ENCODE results near the gene EEFSEC. TPM values are rescaled to one million over a fixed set of nuclear protein-coding genes. Genes with fewer than 3 reads are reported as not detected.

EEFSEC gene
- total and polyA plus RNA-seq, 2 of the 8 experiments (the other 6 are each of a cell fraction or from before 2014, with no cell fraction given), result 13.1 to 19.8 TPM

- H4K8ac ChIP-seq (ENCODE audit: extremely low read depth, insufficient read depth, low read length), result no peak overlapping the region
- CTCF ChIA-PET (ENCODE audit: partially characterized antibody), result interaction anchor here (0.7 to 2.4 kb wide), 17 partner anchors 9 to 294 kb away, joined by 3 to 14 read pairs (median 4); no protein-coding TSS in a partner anchor
- H3K4me1 ChIP-seq (replicated peaks in 1 of 4; ENCODE audit: control insufficient read depth in 3 of 4, insufficient read depth in 4 of 4, low read length in 3 of 4), result peaks cover 26 to 68% (median 44%) of the 10 kb centered on the region in 4 experiments
- no peaks in the 10 kb centered on the region for H3K36me3 ChIP-seq (ENCODE audit: control insufficient read depth in 2 of 4, insufficient read depth in 4 of 4, low read length in 3 of 4)
- peaks cover 0 to 12% (median 7%) of the 10 kb centered on the region in 4 experiments; a peak in 3 of 7 replicates for H3K27me3 ChIP-seq (replicated peaks in 1 of 4; ENCODE audit: control insufficient read depth in 3 of 4, extremely low read depth in 1 of 4, insufficient read depth in 3 of 4, low read length in 3 of 4)
- no peaks in the 10 kb centered on the region for H3K79me1 ChIP-seq (ENCODE audit: low read depth, low read length)
- DNase-seq (ENCODE audit: low read depth in 1 of 2, low spot score in 2 of 2), result peak in 1 of 2 experiments; percentile 31
- no peaks in the 10 kb centered on the region for H4K20me1 ChIP-seq (replicated peaks in 1 of 2; ENCODE audit: control insufficient read depth in 1 of 2, insufficient read depth in 2 of 2, low read length in 2 of 2)
- no peak overlapping the region for H3K4me2 ChIP-seq (ENCODE audit: insufficient read depth in 1 of 2, low read depth in 2 of 2, low read length in 2 of 2)
- no peak overlapping the region for H3K56ac ChIP-seq (replicated peaks; ENCODE audit: insufficient read length, low read depth, low read length)
- peak overlapping the region; percentile 70; the same call in 1 of the 2 replicates for H2AK5ac ChIP-seq (ENCODE audit: low read depth, low read length)
- H3K4ac ChIP-seq (replicated peaks; ENCODE audit: insufficient read length, low read depth, low read length), result no peak overlapping the region
- no peak overlapping the region for H3K14ac ChIP-seq (ENCODE audit: insufficient read length)
- POLR2A ChIA-PET (ENCODE audit: partially characterized antibody), result no interaction called here
- H3K9ac ChIP-seq (replicated peaks in 1 of 4; ENCODE audit: extremely low read depth in 1 of 4, low read depth in 3 of 4, low read length in 3 of 4), result no peak overlapping the region
- FAIRE-seq, result no peak
- H3K23ac ChIP-seq (ENCODE audit: insufficient read length), result no peak overlapping the region
- H2BK20ac ChIP-seq (ENCODE audit: low read length), result no peak overlapping the region
- H2BK12ac ChIP-seq (ENCODE audit: low read depth, low read length), result 0 out of 2 replicates have a peak overlapping the region, but pooled peaks have one; percentile 85
- no peak overlapping the region for H3K4me3 ChIP-seq (ENCODE audit: extremely low read depth in 1 of 4, insufficient read depth in 2 of 4, low read depth in 3 of 4, low read length in 4 of 4)
- H3K18ac ChIP-seq (ENCODE audit: extremely low read depth, low read length), result peak overlapping the region; percentile 28; the same call in 1 of the 2 replicates
- 0 out of 2 replicates have a peak overlapping the region, but pooled peaks have one; percentile 88 for H2BK15ac ChIP-seq (ENCODE audit: low read length)
- peak overlapping the region; percentile 38 for H2BK120ac ChIP-seq (replicated peaks; ENCODE audit: low read depth, low read length)
- H2BK5ac ChIP-seq (ENCODE audit: low read depth, low read length), result no peak overlapping the region
- H3K27ac ChIP-seq (ENCODE audit: low read depth, low read length), result no peak overlapping the region
- H4K5ac ChIP-seq (ENCODE audit: insufficient read length, low read depth, low read length), result no peak overlapping the region
- 71% methylated on average over 3 of the region's 3 CpGs; no CpG with 5 or more reads in 1 of the 2 experiments for WGBS, 2 experiments (ENCODE audit: extremely low coverage in 1 of 2, insufficient coverage in 1 of 2, insufficient read length in 1 of 2, insufficient replicate concordance in 2 of 2, low coverage in 1 of 2, low lambda C conversion rate in 2 of 2, missing lambda C conversion rate in 1 of 2)
- no peaks in the 10 kb centered on the region for H3K79me2 ChIP-seq (ENCODE audit: control insufficient read depth in 1 of 2, insufficient read depth in 2 of 2, low read length in 2 of 2)
- H3K9me3 ChIP-seq (ENCODE audit: insufficient read depth in 2 of 2, low read depth in 1 of 2, low read length in 1 of 2), result no peaks in the 10 kb centered on the region
- H4K91ac ChIP-seq (replicated peaks; ENCODE audit: insufficient read length, low read length), result no peak overlapping the region
- no peak overlapping the region for H2AFZ ChIP-seq (ENCODE audit: low read length)
- H3K23me2 ChIP-seq (ENCODE audit: low read depth, low read length), result no peaks in the 10 kb centered on the region
- TF ChIP-seq POU5F1 (IDR thresholded peaks at IDR 0.05; ENCODE audit: low read depth, low read length) (no peak), JUND (IDR thresholded peaks at IDR 0.05; ENCODE audit: low read length) (no peak), POLR2A (IDR thresholded peaks at IDR 0.05; ENCODE audit: control extremely low read depth in 1 of 2, low read depth in 2 of 2, low read length in 2 of 2) (no peak), EP300 (IDR thresholded peaks at IDR 0.05; ENCODE audit: borderline replicate concordance in 1 of 2, low read depth in 2 of 2, low read length in 2 of 2) (no peak), SP4 (IDR thresholded peaks at IDR 0.05; ENCODE audit: low read length) (no peak), USF2 (IDR thresholded peaks at IDR 0.05; ENCODE audit: low read length) (no peak), FOSL1 (IDR thresholded peaks at IDR 0.05; ENCODE audit: insufficient read depth, low read depth, low read length) (no peak), RBBP5 (IDR thresholded peaks at IDR 0.05; ENCODE audit: borderline replicate concordance, low read depth, low read length) (no peak), YY1 (IDR thresholded peaks at IDR 0.05; ENCODE audit: low read depth, low read length) (no peak), SIN3A (conservative IDR thresholded peaks at IDR 0.05 in 1 of 2, IDR thresholded peaks at IDR 0.05 in 1 of 2; ENCODE audit: low read depth in 1 of 2, low read length in 2 of 2) (no peak), CTBP2 (IDR thresholded peaks at IDR 0.05; ENCODE audit: borderline replicate concordance, insufficient read depth, insufficient read length, low read length) (no peak), SIRT6 (IDR thresholded peaks at IDR 0.05; ENCODE audit: low read length) (no peak), MAFK (IDR thresholded peaks at IDR 0.05; ENCODE audit: low read depth, low read length) (no peak)
Observed at GRCh38 chr3:128278130-128278529, 124.8 kb downstream of the EEFSEC start.
